ENCODE data around the gene PRKCB. TPM values are rescaled to one million over a fixed set of nuclear protein-coding genes. Genes with fewer than 3 reads are reported as not detected.

The PRKCB gene
- total RNA-seq, 4 donors from 2014 or later = 7.7 to 40.0 (median 12.2) TPM

- H3K27me3 ChIP-seq = no peaks in the 10 kb centered on the region
- TF ChIP-seq, protein P1, sequence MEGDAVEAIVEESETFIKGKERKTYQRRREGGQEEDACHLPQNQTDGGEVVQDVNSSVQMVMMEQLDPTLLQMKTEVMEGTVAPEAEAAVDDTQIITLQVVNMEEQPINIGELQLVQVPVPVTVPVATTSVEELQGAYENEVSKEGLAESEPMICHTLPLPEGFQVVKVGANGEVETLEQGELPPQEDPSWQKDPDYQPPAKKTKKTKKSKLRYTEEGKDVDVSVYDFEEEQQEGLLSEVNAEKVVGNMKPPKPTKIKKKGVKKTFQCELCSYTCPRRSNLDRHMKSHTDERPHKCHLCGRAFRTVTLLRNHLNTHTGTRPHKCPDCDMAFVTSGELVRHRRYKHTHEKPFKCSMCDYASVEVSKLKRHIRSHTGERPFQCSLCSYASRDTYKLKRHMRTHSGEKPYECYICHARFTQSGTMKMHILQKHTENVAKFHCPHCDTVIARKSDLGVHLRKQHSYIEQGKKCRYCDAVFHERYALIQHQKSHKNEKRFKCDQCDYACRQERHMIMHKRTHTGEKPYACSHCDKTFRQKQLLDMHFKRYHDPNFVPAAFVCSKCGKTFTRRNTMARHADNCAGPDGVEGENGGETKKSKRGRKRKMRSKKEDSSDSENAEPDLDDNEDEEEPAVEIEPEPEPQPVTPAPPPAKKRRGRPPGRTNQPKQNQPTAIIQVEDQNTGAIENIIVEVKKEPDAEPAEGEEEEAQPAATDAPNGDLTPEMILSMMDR (IDR thresholded peaks at IDR 0.05) = no peak
- no peak for TF ChIP-seq POLR2A (IDR thresholded peaks at IDR 0.05)
- TF ChIP-seq EP300 (IDR thresholded peaks at IDR 0.05) = no peak
- TF ChIP-seq POLR2AphosphoS5 (IDR thresholded peaks at IDR 0.05) = no peak
- no peaks in the 10 kb centered on the region for H3K4me1 ChIP-seq
- 87% methylated on average over 2 of the region's 2 CpGs for WGBS
- H3K9me3 ChIP-seq = no peaks in the 10 kb centered on the region
- no peak overlapping the region for H3K4me3 ChIP-seq
- no peak for DNase-seq (ENCODE audit: low spot score in 2 of 2)
- no peaks in the 10 kb centered on the region for H3K36me3 ChIP-seq
- H3K27ac ChIP-seq = no peak overlapping the region
Observed at GRCh38 chr16:24044467-24044866, 208.7 kb downstream of the PRKCB start.

GRCh38 chr16:24045641-24046040 is 209.9 kb downstream of the PRKCB start:
- no peaks in the 10 kb centered on the region for H3K9me3 ChIP-seq
- H3K27me3 ChIP-seq = no peaks in the 10 kb centered on the region
- DNase-seq (ENCODE audit: low spot score in 2 of 2) = no peak
- H3K4me1 ChIP-seq = no peaks in the 10 kb centered on the region
- H3K4me3 ChIP-seq = no peak overlapping the region
- TF ChIP-seq, protein P1 (IDR thresholded peaks at IDR 0.05) = no peak
- TF ChIP-seq POLR2A (IDR thresholded peaks at IDR 0.05) (no peak), POLR2AphosphoS5 (IDR thresholded peaks at IDR 0.05) (no peak), EP300 (IDR thresholded peaks at IDR 0.05) (no peak)
- H3K27ac ChIP-seq = no peak overlapping the region
- WGBS = 29% methylated on average over 12 of the region's 12 CpGs
- no peaks in the 10 kb centered on the region for H3K36me3 ChIP-seq

DNA sequence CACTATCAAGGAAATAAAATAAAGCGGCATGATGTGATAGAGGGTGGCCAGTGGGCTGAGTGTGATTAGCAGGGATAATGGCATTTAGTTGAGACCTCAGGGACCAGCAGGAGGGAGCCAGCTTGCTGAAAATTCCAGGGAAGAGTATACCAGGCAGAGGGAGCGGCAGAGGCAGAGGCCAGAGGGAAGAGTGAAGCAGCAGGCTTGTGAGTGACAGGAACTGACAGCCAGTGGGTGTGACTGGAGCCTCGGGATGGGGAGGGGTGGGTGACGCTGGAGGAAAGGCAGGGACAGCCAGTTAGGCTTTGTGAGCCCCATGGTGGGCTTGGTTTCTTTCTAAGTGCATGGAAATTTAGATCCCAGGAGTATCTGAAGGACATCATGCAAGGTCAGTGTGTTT is 210.7 kb downstream of the PRKCB start:
- H3K36me3 ChIP-seq = no peaks in the 10 kb centered on the region
- WGBS = 49% methylated on average over 4 of the region's 4 CpGs
- TF ChIP-seq POLR2A (IDR thresholded peaks at IDR 0.05) = no peak
- TF ChIP-seq, protein P1 (IDR thresholded peaks at IDR 0.05) = no peak
- no peak for TF ChIP-seq EP300 (IDR thresholded peaks at IDR 0.05)

GRCh38 chr16:24049113-24049512 is 213.3 kb downstream of the PRKCB start:
- no peak for DNase-seq (ENCODE audit: low spot score in 2 of 2)
- H3K4me3 ChIP-seq = no peak overlapping the region
- TF ChIP-seq, protein P1 (IDR thresholded peaks at IDR 0.05) = no peak
- no peak for TF ChIP-seq POLR2A (IDR thresholded peaks at IDR 0.05)
- TF ChIP-seq EP300 (IDR thresholded peaks at IDR 0.05) = no peak
- TF ChIP-seq POLR2AphosphoS5 (IDR thresholded peaks at IDR 0.05) = no peak
- 88% methylated on average over 5 of the region's 5 CpGs for WGBS
- no peaks in the 10 kb centered on the region for H3K9me3 ChIP-seq
- no peaks in the 10 kb centered on the region for H3K4me1 ChIP-seq
- no peak overlapping the region for H3K27ac ChIP-seq
- no peaks in the 10 kb centered on the region for H3K36me3 ChIP-seq
- H3K27me3 ChIP-seq = peaks cover 6% of the 10 kb centered on the region

More for the DNA sequence above, 210.7 kb downstream of the PRKCB start:
- Histone ChIP-seq H3K4me3 (no peak overlapping the region), H3K4me1 (no peaks in the 10 kb centered on the region), H3K27me3 (no peaks in the 10 kb centered on the region), H3K27ac (no peak overlapping the region), H3K9me3 (no peaks in the 10 kb centered on the region)
- DNase-seq (ENCODE audit: low spot score in 2 of 2) = no peak

DNA sequence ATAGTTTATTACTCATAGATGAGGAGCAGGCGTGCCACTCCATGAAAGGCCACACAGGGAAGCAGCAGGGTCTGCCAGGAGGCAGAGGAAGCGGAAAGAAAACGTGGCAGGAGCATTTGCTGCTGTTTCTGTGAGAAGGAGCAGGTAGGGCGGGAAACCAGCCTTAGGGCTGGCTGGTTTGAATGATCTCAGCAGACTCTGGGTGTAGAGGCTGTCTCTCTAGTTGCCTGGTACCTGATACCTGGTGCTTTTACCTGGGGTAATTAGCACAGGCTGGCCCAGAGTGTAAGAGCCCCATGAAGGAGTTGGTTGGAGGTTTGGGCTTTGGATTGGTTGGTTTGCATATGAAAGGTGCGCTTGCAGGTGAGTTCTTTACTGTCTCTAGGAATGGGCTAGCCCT is 215.3 kb downstream of the PRKCB start:
- no peaks in the 10 kb centered on the region for H3K36me3 ChIP-seq
- no peak overlapping the region for H3K27ac ChIP-seq
- 45% methylated on average over 5 of the region's 5 CpGs for WGBS
- no peaks in the 10 kb centered on the region for H3K4me1 ChIP-seq
- H3K9me3 ChIP-seq = no peaks in the 10 kb centered on the region
- no peak overlapping the region for H3K4me3 ChIP-seq
- no peak for DNase-seq (ENCODE audit: low spot score in 2 of 2)
- peaks cover 9% of the 10 kb centered on the region for H3K27me3 ChIP-seq
- TF ChIP-seq POLR2AphosphoS5 (IDR thresholded peaks at IDR 0.05) (no peak), POLR2A (IDR thresholded peaks at IDR 0.05) (no peak)
- TF ChIP-seq, protein P1 (IDR thresholded peaks at IDR 0.05) = no peak
